GM12878 (cell line): ENCODE results near the gene PEX6. TPM values are rescaled to one million over a fixed set of nuclear protein-coding genes. Genes with fewer than 3 reads are reported as not detected.

Experiments
- ATF2 ChIP-seq: IDR thresholded peaks from 2 replicates; pipeline ENCODE4 v1.6.1; 2012; ENCODE audit warnings: low read length, inconsistent platforms
- ATF7 ChIP-seq: fragments of 450-650 bp; IDR thresholded peaks from 2 replicates; pipeline ENCODE4 v1.6.1; 2016; ENCODE audit warnings: low read depth, mild to moderate bottlenecking
- CBX3 ChIP-seq: fragments of 200-600 bp; sonication (generic); IDR thresholded peaks from 2 replicates; pipeline ENCODE4 v1.6.1; 2016; ENCODE audit warnings: low read depth, borderline replicate concordance
- DPF2 ChIP-seq: fragments of 450-650 bp; IDR thresholded peaks from 2 replicates; pipeline ENCODE4 v1.6.1; 2017; ENCODE audit warnings: mild to moderate bottlenecking
- E2F8 ChIP-seq: fragments of 450-650 bp; IDR thresholded peaks from 2 replicates; pipeline ENCODE4 v1.6.1; 2018; ENCODE audit warnings: mild to moderate bottlenecking, low read depth, moderate library complexity; ENCODE audit not compliant: partially characterized antibody
- FOXM1 ChIP-seq: IDR thresholded peaks from 2 replicates; pipeline ENCODE4 v1.6.1; 2012; ENCODE audit warnings: low read depth, mild to moderate bottlenecking, inconsistent platforms, low read length, moderate library complexity
- IRF3 ChIP-seq: fragments of 450-650 bp; IDR thresholded peaks from 2 replicates; pipeline ENCODE4 v1.6.1; 2014; ENCODE audit warnings: mild to moderate bottlenecking
- MAX ChIP-seq: IDR thresholded peaks from 2 replicates; pipeline ENCODE4 v1.6.1; 2012; ENCODE audit warnings: low read depth, low read length, improper control_type of control experiment
- MLLT1 ChIP-seq: fragments of 450-650 bp; IDR thresholded peaks from 2 replicates; pipeline ENCODE4 v1.6.1; 2016; ENCODE audit warnings: mild to moderate bottlenecking
- NKRF ChIP-seq: fragments of 450-650 bp; conservative IDR thresholded peaks from 2 replicates; pipeline ENCODE4 v1.6.1; 2017; ENCODE audit warnings: mild to moderate bottlenecking, moderate library complexity
- NR2F1 ChIP-seq: fragments of 450-650 bp; conservative IDR thresholded peaks from 2 replicates; pipeline ENCODE4 v1.6.1; 2017; ENCODE audit warnings: mild to moderate bottlenecking
- PAX5 ChIP-seq: IDR thresholded peaks from 2 replicates; pipeline ENCODE4 v1.6.1; 2011; ENCODE audit warnings: low read depth, low read length, borderline replicate concordance
- PML ChIP-seq: IDR thresholded peaks from 2 replicates; pipeline ENCODE4 v1.6.1; 2012; ENCODE audit warnings: low read length, inconsistent platforms
- POU2F2 ChIP-seq: IDR thresholded peaks from 3 replicates; pipeline ENCODE4 v1.6.1; 2011; ENCODE audit warnings: low read depth, mild to moderate bottlenecking, low read length, borderline replicate concordance
- RELA ChIP-seq: fragments of 450-650 bp; IDR thresholded peaks from 2 replicates; pipeline ENCODE4 v1.8.0; 2014; ENCODE audit warnings: borderline replicate concordance; ENCODE audit not compliant: partially characterized antibody
- TBL1XR1 ChIP-seq: IDR thresholded peaks from 2 replicates; pipeline ENCODE4 v1.6.1; 2012; ENCODE audit warnings: low read depth, low read length, improper control_type of control experiment
- ZBED1 ChIP-seq: IDR thresholded peaks from 2 replicates; pipeline ENCODE4 v1.6.1; 2016; ENCODE audit warnings: borderline replicate concordance
- ZNF217 ChIP-seq: fragments of 450-650 bp; IDR thresholded peaks from 2 replicates; pipeline ENCODE4 v1.6.1; 2017; ENCODE audit warnings: antibody characterized with exemption, mild to moderate bottlenecking
- ZZZ3 ChIP-seq: IDR thresholded peaks from 2 replicates; pipeline ENCODE4 v1.6.1; 2011; ENCODE audit warnings: low read depth; ENCODE audit not compliant: control insufficient read depth, insufficient read length
- polyA plus RNA-seq, 11 experiments: library from polyadenylated mRNA; depleted of rRNA in 4 of 11; unstranded in 6 of 11; stranded (reverse) in 5 of 11; fragments of >200 nt; fragmentation: Nextera tagmentation in 4 of 11; fragmentation: Illumina TruSeq in 1 of 11; extraction: Ambion mirVana in 4 of 11; extraction: Trizol in 1 of 11; gene quantifications; 1 replicate in 1 of 11; 2 replicates in 10 of 11; pipeline versions ENCODE4 v1.2.1 to v1.2.3, GENCODE V29; 2011 to 2016; ENCODE audit warnings: inconsistent platforms in 2 of 11, missing spikeins in 2 of 11, low read depth in 1 of 11
- total RNA-seq, 4 experiments: library from RNA; depleted of rRNA in 3 of 4; stranded (reverse); fragments of >200 nt in 3 of 4; fragmentation: Illumina TruSeq in 1 of 4; extraction: Trizol in 1 of 4; gene quantifications; 2 replicates each; pipeline versions ENCODE4 v1.2.1 to v1.2.3, GENCODE V29; 2013 to 2021

PEX6 gene
- total and polyA plus RNA-seq, 10 of the 15 experiments (the other 5 are each of a cell fraction or from before 2014, with no cell fraction given): 0.39 to 21.1 (median 7.8) TPM

GRCh38 chr6:42929821-42930360, 49.1 kb downstream of the PEX6 start (continued):
- TF ChIP-seq E2F8 (no peak), PAX5 (peak; percentile 93), NR2F1 (peak; percentile 94), ZZZ3 (no peak), FOXM1 (peak; percentile 80; the same call in 1 of the 2 replicates), MLLT1 (peak; percentile 85), MAX (peak; percentile 29; the same call in 1 of the 2 replicates), DPF2 (peak; percentile 100), PML (peak; percentile 80), RELA (peak; percentile 8), ATF7 (peak; percentile 89), IRF3 (no peak; the same call in 1 of the 2 replicates), ZBED1 (peak; percentile 88; the same call in 1 of the 2 replicates), TBL1XR1 (peak; percentile 97), CBX3 (no peak), ATF2 (peak; percentile 88; the same call in 1 of the 2 replicates), ZNF217 (peak; percentile 62; the same call in 1 of the 2 replicates), POU2F2 (peak; percentile 63), NKRF (no peak)
